DMS153 (cell line): ENCODE results near the gene PHEX.

Experiments
- DNase-seq: peaks from one replicate; lab custom pipeline; 2025; lab: John Stamatoyannopoulos, UW

The PHEX gene

DNA sequence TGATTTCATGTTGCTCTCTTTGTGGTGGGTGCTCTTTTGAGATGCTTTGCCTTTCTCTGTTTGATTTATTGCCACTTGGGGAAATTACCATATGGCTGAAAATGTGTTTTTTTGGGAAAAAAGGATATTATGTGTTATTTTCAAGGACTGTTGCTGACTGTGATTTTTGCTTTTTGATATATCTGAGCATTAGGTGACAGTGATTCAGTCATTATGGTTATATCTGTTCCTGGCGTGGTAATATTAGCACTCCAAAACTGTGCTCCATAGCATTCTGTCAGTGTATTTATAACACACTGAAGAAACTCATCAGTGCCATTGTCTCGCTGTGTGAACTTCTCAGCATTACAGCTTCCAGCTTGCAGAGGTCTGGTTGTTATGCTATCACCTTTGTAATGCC is 73.8 kb downstream of the PHEX start:
- DNase-seq: no peak

DNA sequence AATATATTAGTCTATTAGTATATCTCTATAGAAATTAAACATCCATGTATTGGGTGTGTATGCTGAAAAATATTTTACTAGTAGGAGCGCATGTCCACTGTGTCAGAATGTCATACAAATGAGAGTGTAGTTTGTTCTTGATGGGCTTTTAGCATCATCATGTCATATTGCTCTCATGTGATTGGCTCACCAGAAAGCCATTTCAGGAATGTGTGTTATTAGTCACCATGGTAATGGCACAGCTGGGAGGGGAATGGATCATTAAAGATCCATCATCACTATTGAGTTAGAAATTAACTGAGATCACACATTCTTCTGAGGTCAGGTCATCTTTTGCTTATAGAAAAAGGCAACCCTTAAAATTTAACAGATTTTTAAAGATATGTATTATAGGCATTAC is 77.3 kb downstream of the PHEX start:
- no peak for DNase-seq

DNA sequence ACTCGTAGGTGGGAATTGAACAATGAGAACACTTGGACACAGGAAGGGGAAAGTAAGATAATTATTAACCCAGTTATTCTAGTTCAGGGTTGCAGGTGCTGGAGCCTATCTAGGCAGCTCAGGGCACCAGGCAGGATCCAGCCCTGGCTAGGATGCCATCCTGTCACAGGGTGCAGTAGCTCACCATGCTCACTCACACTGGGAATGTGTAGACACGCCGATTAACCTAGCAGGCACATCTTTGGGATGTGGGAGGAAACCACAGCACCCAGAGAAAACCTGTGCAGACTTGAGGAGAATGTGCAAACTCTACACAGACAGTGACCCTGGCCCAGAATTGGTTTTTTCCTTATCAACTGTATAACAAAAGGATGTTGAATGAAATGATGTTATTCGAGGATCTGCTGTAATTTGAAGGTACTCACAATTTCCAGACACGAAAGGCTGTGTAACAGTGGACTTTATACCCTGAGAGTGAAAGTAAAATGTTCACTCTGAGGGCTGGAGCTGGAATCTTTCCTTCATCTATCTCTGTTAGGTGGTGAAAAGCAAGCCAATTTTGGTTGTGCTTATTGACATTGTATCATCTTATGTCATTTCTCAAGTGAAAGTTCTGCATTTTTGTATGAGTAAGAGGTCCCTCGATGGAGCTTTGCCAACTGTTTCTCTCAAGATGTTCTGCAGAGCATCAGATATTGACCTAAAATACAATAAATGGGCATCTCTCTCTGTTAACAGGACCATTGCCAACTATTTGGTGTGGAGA is 78.8 kb downstream of the PHEX start:
- no peak for DNase-seq

DNA sequence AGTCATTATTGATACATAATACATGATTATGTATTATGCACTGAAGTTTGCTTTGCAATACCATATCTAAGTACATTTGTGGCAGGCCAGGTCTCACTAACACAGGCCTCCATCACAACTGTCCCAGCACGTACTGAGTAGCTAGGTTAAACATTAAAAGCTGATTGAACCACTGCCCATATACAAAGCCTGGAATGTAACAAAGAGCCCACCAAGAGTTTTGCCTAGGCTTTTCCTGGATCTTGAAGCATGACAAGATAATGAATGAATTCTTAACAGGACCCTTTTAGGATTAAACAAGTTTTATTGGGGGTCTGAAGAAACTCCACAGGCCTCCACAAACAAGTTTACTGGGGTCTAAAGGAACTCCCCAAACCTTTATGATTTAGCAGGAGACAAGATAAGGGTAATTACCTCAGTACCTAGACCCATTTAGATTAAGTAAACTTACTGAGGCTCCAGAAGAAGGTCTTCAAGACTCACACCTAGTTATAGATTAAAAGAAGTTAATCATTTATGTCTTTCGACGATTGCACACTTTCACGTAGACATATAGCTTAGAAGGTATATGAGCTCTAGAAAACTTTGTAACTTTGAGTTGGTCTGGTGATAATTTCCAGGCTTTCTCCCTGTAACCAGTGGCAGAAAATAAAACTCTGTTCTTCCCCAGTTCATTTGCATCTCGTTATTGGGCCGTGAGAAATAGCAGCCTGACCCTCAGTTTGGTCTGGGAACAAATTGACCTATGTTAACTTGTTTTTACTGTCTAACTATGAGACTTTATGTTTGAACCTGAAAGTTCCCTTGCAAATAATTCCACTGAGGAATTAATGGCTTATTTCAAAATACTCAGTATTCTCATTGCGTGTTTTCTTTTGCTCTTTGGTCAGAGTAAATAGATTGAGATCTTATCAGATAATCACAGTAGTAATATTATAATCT is 84.8 kb downstream of the PHEX start:
- DNase-seq: no peak

DNA sequence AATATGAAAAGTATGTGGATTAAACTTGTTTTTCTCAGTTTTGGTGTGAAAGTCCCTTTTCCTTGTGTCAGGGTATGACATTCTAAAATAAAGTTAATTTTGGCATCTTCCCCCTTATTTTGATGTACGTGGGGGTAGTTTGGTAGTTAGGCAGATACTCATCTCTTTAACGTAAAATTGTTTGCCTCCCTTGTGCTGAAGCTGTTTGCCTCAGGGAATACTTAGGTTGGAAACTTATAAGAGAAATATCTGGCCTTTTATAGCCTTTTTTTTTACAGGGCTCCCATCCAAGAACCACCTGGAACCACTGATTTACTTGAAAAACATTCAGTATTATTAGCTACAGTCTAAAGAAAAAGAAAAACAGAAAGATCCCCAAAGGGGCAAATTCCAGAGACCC is 85.5 kb downstream of the PHEX start:
- DNase-seq: no peak

DNA sequence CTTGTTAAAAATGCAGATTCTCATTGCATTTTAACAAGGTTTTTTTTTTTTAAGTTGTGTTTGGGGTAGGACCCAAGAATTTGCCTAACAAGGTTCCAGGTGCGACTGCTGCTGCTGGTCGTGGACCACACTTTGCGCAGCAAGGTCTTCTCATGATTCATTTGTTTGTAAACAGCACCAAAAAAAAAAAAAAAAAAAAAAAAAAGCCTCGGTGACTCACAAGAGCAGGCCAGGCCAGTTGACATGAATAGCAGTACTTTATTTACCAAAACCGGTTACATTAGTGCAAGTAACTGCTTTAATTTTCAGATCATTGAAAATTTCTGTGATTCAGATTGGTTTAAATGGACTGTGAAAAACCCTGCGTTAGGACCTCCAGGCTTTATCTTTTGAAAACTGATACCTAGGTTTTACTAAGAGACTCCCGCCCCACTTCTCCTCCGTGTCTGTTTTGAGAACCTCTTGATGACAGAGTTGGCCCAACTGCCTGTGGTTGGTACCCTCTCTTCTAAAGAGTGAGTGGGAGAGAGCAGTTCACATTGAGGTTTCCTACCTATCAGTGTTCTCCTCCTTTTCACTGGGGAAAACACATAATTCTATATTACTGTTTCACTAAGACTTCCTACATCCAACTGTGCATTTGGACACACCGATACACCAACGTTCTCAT is 86.2 kb downstream of the PHEX start:
- no peak for DNase-seq

DNA sequence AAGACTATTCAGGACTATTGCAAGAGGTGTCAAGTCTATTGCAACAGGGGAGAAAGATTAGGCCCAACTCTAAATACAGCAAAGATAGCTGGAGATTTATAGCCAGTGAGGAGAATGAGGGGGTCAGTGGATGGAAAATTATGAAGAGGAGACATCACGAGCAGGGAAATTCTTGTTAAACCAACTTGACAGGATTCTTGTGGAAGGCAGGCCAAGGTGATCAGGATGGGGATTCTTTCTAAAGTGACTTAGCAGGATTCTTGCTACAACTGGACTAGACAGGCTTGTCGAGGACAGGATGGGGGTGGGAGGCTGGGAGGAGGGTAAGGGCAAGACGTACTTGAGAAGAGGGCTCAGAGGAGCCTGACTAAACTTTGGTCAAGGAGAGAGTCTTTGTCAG is 89.0 kb downstream of the PHEX start:
- no peak for DNase-seq

DNA sequence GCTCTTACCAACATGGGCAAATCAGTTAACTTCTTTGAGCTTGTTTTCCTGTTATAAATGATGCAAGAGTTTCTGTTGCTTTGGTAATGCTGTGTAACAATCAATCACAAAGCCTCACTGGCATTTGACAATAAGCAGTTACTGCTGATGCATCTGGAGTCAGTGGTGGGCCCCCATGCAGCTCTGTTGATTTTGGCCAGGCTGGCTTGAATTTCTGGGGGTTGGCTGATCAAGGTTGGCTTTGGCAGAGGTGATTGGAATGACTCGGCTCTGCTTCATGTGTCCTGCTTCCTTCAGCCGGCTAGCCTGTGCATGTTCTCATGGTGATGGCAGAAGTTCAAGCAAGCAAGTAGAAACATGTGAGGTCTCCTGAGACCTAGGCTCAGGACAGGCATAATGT is 90.4 kb downstream of the PHEX start:
- DNase-seq: no peak

DNA sequence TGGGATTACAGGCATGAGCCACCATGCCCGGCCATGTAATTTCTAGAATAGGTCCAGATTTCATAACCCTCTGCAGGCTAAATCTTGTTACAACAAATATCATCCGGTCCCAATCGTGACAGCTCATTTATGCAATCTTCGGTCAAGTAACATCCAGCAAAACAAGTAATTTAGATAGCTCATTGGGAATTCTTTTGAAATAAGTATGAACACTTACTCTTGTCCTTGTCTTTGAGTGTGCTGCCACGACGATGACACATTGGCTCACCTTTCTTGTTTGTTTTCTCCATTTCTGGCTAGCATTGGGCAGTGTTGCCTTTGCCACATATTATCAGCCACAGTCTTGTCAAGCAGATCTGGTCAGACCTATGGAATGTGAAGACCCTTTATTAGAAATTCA is 92.0 kb downstream of the PHEX start:
- DNase-seq: no peak

DNA sequence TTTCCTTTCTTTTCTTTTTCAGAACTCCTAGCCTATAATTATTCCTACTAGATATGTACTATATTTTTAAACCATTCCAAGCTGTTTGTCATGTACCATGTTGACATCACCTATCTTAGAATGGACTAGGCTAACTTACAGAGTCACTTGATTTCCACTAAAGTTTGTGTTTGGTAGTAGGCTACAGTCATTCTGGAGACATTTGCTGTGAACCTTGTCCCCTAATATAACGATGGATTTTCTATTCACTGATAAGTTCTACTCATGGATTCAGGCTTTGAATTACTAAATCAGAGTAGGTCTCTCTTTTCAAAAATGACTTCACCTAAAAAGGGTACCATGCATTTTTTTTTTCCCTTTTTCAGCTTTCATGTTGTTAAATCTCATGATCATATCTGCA is 93.4 kb downstream of the PHEX start:
- DNase-seq: no peak

DNA sequence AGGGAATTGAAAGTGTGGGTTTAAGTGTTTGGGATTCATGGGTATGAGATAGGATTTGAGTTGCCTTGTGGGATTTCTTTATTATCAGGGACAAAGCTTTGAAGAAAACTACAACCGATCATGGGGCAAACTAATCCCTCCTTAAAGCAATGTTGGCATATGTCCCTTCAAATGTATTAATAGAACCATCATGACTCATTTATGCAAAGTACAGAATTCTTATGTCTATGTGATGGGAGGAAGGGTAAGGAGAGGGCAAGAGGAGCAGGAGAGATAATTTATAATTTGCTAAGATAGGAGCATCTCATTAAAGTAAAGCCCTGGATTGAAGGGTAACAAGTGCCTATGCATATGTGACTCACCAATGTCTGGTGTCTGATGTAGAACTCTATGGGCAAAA is 94.2 kb downstream of the PHEX start:
- DNase-seq: no peak

DNA sequence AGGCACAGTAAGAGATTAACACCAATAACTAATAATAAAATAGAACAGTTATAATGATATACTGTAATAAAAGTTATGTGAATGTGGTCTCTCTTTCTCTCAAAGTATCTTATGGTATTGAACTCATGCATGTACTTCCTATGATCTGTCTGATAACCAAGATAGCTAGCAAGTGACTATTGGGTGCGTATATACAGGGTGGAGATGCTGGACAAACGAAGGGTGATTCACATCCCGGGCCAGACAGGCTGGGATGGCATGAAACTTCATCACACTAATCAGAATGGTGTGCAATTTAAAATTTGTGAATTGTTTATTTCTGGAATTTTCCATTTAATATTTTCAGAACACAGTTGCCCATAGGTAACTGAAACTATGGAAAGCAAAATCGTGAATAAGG is 96.8 kb downstream of the PHEX start:
- DNase-seq: no peak

DNA sequence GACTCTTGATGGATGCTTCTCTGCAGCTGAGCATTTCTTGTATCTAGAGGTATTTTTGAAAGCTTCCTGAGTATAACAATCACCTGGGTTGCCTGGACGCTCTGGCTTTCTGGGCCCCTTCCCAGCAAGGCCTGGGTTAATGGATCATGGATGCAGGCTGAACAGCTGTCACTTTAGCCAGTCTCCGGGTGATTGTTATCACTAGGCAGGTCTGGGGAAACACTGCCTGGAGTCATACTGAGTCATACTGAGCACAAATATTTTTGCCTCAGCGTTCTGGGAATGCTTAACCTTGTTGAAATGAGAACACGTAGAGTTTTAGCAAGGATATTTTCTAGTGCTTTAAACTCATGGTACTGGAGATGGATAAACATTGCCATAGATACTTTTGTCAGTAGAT is 102.6 kb downstream of the PHEX start:
- no peak for DNase-seq

DNA sequence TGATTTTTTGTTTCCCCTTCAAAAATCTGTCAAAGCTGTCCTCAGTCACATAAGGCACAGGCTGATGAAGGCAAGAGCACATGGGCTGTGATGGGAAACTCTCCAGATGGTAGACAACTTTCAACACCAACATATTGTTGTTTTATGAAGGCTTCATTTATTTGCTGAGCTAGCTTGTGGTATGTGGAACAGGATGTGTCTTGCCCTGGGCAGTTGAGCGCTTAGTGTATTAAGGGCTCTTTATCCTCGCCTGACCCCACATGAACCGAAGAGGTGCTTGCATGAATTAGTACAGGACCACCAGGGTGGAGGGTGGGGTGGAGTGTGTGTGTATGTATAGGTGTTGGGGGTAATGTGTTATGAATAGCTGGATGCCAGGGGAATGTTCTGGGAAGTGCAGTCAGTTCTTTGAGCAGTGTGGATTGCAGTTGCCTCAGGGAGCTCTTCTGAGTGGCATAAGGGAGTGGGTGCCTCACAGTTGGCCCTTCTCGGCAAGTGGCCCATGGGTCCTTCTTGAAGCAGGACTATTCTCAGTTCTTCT is 103.1 kb downstream of the PHEX start:
- DNase-seq: peak; percentile 11

DNA sequence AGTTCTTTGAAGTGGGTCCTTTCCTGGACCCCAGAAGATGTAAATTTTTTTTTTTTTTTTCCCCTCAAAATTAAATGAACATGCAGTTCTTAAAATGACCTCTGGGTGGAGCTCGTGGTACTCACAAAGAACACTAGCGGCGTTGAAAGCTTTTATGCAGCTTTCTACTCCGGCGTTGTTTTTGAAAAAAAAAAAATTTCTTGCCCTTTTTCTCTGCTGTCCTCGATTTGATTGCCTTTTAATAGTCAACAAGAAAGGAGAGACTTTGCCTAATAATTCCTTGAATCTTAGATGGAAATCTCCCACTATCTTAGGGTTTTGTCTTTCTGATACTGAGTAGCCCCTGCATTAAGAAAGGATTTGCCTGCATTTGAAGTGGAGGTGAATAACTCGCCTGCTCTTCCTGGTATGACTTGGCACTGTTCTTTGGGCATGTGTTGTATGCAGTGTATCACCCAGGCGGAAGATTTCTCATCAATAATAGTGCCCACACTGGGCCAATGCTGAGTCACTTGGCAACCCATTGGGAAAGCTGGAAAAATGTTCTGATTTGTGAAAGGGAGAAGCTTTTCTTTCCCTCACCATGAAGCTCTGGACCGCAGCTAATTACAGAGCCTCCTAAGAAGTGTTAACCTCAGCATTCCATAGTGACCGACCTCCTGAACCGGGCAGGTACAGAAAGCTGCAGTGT is 104.0 kb downstream of the PHEX start:
- peak; percentile 51 for DNase-seq

DNA sequence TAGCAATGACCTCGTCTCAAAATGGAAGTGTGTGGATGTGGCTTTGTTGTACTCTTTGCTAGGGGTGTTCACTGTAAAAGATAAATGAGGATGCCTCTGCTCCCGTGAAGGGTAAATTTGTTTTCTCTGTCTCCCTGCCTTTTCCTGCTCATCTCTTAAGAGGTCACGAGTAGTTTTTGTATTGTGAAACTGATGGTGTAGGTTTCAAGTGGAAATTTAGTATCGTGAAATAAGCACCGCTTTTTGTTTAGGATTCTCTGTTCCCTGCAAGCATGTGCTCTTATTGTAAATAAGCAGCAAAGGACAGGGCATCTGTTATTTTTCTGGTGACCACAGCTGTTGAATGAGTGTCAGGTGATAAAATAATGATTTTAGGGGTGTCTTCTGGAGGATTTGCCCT is 104.6 kb downstream of the PHEX start:
- DNase-seq: no peak

DNA sequence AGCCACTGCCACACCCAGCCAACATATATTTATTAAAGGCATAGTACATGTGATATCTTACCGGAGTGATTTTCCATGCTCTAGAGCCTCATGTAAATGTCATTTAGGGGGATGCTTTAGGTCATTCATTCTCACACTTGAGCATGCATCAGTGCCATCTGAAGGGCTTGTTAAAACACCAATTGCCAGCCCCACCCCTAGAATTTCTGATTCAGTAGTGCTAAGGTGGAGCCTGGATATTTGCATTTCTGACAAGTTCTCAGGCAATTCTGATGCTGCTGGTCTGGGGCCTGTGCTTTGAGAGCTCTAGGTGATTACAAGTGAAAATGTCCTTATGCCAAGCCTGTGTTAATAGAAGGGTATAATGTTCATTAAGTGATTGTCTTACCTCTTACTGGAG is 107.7 kb downstream of the PHEX start:
- peak; percentile 21 for DNase-seq

DNA sequence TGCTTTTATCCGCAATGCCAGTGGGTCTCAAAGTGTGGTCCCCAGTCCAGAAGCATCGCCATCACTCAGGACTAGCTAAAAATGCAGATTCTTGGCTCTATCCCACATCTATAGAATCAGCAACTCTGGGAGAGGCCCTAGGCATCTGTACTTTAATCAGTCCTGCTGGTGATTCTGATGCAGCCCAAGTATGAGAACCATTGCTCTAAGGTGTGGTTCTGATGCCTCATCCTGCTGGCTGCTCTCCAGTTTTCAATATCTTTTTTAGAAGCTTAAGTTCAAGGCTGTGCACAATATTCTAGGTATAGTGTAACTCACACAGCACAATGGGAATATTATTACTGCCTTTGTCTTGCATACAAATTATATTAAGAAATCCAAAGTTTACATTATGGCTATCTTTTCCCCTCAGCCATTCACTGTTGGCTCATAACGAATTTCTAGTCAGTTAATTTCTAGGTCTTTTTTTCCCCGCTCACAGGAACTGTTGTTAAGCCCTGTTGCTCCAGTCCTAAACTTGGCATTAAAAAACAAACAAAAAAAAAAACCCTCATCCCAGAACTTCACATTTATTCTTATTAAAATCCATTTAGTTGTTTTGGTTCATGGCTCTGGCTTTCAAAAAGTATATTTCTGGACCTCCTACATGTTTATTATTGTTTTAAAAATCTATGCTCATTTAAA is 109.1 kb downstream of the PHEX start:
- DNase-seq: no peak

DNA sequence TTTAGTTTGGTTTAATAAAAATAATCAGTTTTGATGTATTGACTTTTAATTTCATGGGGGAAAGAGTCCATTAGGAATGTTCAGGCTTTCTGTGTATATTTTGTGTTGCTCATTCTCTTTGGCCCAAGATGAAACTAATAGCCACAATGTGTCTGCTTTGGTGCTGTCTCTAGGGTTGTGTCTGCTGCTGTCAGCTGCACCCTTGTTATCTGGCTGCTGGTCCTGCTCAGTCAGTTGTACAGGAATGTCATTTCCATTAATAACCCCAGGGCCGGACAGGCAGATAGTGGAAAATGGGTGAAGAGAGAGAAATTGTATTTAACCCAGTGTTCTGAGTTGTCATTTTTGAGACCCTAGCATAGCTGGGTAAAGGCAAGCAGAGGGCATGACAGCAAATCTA is 115.1 kb downstream of the PHEX start:
- DNase-seq: no peak

DNA sequence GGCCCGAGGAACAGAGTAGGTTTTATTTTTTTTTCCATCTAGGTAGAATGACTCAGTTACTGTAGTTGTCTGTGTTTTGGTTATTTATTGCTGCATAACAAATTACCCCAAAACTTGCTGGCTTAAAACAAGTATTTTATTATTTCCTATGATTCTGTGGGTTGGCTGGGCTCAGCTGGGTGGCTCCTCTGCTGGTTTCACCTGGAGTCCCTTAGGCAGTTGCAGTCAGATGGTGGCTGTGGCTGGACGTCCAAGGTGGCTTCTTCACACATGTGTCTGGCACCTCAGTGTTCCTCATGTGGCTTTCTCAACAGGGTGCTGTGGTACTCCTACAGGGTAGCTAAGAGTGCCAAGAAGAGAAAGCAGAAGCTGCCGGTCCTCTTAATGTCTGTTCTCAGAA is 115.8 kb downstream of the PHEX start:
- no peak for DNase-seq

DNA sequence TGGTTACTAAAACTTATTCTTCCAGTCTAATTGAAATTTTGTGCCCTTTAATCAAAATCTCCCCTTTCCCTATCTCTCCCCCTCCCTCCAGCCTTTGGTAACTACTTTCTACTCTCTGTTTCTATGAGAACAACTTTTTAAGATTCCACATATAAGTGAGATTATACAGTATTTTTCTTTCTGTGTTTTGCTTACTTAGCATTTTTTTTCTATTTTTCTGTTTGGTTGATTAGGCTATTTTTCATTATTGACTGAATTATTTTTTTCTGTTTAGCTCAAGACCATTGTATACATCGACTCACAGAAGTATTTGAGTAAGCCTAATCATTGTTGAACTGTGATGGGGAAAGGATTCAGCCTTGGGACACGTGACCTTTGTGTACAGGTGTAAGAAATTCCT is 116.4 kb downstream of the PHEX start:
- DNase-seq: no peak
